GM18909 (cell line): Measurements from ENCODE around the gene CCDC51.

ENCODE experiments used
- ATAC-seq: cut with Tn5 transposase; IDR thresholded peaks from one replicate; pipeline ENCODE4 v1.9.1; 2021; ENCODE audit warnings: mild to moderate bottlenecking; ENCODE audit not compliant: unreplicated experiment, poor library complexity

Gene CCDC51

GRCh38 chr3:48435774-48436476, 4.0 kb downstream of the CCDC51 start:
- no peak for ATAC-seq

DNA sequence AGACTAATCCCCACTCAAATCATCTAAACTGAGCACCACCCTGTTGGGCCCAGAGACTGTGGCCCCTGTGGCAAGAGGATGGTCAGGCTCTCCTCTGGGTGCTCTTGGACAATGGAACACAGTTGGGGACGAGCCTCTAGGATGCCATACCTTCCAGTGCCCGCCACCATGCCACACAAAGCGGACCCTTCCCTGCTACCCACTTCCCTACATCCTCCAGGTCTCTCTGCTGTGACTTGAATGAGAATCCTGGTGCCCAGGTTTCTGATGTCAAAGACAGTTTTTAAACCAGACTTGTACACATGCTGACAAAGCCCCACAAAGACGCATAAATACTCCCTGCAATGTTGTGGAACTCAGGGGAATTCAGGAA, 4.7 kb downstream of the CCDC51 start:
- no peak for ATAC-seq

DNA sequence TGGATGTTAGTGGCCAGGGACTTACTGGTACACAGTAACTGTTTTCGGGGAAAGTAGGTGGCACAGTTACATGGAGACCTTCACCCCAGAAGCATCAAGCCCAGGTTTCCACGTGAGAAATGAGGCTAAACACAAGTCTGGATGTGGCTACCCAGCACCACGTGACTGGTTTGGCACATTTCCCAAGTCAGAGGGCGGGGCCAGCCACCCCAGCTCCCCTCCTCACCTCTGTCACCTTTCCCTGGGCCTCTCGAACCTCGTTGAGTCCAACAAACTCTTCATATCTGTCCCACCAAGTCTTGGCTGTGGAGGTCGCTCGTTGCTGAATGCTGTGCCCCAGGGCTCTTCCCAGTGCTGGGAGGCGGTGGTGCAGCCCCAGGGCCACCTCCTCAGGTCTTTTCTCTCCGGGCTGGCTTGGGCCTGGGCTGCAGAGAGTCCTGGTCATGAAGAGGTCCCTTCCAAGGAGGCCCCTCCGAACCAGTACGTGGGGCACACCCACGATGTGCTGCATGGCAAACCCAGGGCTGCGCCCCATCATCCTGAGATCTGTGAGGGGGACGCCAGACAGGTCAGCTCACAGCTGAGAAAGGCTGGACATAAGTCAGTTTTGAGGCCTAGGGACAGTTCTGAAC, 5.2 kb downstream of the CCDC51 start:
- no peak for ATAC-seq

DNA sequence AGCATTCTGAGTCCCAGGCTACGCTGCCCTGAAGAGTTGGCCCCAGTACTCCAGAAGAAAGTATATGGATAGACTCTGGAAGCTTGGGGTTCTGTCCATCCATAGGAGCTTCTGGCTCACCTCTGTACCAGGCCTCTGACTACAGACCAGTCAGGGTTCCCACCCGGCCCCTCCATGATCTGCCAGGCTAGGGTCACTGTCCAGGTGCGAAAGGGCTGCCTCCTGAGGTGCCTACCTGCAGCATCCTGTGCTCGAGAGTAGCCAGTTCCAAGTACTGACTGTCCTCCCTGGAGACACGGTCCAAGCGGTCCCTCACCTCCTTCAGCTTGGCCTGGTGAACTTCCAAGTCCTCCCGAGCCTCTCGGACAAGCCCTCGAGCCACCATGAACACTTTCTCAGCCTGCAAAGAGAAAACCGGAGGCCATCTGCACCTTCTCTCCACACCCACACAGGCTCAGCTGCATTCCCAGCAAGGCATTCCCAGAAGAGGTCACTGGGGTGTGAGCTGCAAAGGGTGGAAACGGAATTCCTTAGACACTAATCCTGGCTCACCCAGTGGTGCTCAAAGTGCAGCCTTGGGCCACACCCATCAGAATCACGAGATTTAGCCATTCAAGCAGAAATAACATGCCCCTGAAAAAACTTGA, 6.3 kb downstream of the CCDC51 start:
- ATAC-seq: no peak

GRCh38 chr3:48432411-48433371, 7.2 kb downstream of the CCDC51 start:
- ATAC-seq: no peak

DNA sequence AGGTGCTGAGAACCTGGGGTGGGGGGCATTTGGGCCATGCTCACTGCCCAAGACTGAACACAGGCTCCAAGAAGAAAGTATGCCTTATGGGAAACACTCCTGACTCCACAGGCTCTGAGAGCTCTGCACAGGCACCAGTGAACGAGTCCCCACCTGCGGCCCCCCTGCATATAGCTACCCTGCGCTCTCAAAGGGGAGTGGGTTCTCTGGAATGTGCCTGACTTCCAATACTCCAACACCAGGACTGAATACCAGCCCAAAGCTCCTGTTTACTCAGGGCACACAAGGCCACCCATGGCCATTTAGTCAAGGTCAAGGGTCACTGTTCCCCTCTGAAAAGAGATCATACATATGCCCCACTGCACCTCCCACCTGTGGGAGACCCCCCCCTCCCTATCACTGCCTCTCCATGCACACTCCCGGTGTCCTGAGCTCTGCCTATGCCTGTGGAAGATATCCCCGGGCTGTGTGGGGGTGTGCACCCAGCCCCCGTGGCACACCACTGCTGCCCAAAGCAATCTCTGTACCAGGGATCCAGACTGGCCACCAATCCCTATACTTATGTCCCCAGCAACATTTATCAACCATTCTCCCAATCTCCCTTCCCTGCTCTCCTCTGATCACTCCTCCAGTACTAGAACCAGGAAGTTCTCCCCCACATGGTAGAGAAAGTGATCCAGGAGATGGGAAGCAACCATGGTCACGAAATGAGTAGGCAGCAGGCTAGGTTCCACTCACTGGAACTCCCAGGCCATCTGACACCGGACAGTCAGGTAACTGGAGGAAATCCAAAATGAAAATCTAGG, 8.5 kb downstream of the CCDC51 start:
- no peak for ATAC-seq

DNA sequence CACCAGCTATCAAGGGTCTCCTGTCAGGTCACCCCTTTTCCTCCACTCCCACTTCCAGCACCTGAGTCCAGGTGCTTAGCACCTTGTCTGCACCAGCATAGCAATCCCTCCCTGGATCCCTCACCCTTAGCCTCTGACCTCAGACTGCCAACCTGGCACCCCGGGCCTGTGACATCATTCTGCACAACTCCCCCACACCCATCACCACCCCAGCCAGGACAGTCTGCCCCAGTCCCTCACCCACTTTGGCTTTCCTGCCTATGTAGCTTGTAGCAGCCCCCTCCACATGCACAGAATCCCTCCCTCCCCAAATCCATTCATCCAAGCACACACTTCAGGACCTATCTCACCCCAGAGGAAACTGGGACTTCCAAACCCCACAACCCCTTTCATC, 9.2 kb downstream of the CCDC51 start:
- ATAC-seq: no peak

GRCh38 chr3:48429960-48430707, 9.8 kb downstream of the CCDC51 start, which contains the start of gene PLXNB1:
PLXNB1 (minus strand) TSS chr3:48430086; CDS start chr3:48424611, 5,475 bp downstream.
- ATAC-seq: peak; percentile 6

- peak; percentile 40 for ATAC-seq
Observed at GRCh38 chr3:48429317-48429959, 10.5 kb downstream of the CCDC51 start.

GRCh38 chr3:48428572-48429316, 11.2 kb downstream of the CCDC51 start:
- peak; percentile 35 for ATAC-seq

GRCh38 chr3:48428088-48428571, 11.8 kb downstream of the CCDC51 start:
- ATAC-seq: no peak

GRCh38 chr3:48427630-48427962, 12.3 kb downstream of the CCDC51 start:
- ATAC-seq: no peak

DNA sequence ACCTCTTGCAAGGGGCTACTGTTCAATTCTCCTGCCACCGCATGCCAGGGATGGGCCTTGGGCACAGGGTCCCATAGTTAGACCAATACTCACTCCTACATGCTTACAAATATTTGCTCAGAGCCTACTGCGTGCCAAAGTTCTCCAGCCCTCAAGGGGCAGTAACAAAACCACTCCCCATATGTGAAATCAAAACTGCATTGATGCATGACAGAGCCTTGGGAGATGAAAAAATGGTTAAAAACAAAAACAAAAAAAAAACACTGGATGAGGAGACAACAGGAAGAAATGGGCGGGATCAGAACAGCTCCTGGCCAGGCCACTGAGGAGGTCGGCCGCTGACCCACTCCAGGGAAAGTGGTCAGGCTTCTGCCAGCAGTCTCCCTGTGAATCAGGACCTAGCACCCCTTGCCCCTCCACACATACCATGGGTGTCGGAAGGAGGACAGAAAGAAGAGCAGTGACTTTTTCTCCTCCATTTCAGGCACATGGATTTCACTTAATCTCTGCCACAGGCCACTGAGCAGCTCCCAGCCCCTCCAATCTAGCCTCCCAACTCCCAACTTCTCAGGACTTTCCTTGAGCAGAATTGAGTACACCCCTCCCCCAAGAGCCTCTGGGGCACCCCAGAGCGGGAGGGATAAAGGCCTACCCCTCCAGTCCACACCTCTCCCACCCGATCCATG, 12.8 kb downstream of the CCDC51 start:
- ATAC-seq: no peak

GRCh38 chr3:48426401-48426909, 13.5 kb downstream of the CCDC51 start:
- no peak for ATAC-seq

GRCh38 chr3:48425281-48425812, 14.6 kb downstream of the CCDC51 start:
- ATAC-seq: no peak

- no peak for ATAC-seq
Observed at GRCh38 chr3:48423883-48424695, 15.8 kb downstream of the CCDC51 start.
